UCSD-AML1 (cell line): ENCODE data around the gene CEP350.

Experiments used
- DNase-seq: peaks from one replicate; lab custom pipeline; 2025; ENCODE audit not compliant: unreplicated experiment; lab: John Stamatoyannopoulos, UW

The CEP350 gene

DNA sequence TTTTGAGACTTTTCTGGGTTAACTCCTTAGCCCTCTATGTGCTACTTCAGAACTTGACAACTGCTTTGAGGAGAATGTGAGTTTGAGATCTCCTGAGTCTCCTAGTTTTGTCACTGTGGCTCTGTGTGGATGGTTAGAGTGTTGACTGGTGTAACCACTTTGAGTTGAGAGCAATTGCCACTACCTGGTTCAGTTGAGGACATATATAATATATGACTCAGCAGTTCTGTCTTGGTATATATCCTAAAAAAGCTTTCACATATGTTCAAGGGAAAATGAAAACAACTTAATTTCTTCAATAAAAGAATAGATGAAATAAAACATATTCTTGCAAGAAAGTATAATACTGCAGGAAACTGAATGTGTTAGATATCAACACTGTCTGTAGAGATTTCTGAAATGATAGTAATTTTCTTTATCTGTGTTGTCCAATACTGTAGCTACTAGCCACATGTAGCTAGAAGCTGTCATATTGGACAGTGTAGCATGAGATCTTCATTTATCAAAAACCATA, 103.3 kb downstream of the CEP350 start:
- no peak for DNase-seq

DNA sequence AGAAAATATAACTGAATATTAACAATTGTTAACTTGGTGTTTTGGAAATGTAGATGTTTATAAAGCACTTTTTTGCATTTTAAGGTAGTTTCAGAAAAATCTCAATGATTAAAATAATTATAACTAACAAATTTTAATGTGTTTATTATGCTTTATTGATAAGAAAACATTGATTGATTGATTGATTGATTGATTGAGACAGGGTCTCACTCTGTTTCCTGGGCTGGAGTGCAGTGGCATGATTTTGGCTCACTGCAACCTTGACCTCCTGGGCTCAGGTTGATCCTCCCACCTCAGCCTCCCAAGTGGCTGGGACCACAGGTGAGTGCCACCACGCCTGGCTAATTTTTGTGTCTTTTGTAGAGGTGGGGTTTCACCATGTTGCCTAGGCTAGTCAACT, 106.4 kb downstream of the CEP350 start:
- DNase-seq = no peak

DNA sequence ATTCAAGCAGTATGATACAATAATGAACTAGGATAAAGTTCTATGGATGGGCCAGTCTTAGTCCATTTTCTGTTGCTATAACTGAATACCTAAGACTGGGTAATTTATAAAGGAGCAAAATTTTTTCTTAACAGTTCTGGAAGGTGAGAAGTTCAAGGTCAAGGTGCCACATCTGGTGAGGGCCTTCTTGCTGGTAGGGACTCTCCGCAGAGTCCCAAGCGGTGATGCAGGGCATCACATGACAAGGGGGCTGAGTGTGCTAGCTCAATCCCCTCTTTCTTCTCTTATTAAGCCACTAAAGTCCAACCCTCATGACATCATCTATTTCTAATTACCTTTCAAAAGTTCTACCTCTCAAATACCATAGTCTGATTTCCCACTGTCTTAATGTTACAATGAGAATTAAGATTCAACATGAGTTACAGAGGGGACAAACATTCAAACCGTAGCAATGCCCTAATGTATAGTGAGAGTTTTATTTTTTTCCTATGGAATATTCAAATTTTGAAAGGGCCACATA, 107.9 kb downstream of the CEP350 start:
- DNase-seq = no peak

DNA sequence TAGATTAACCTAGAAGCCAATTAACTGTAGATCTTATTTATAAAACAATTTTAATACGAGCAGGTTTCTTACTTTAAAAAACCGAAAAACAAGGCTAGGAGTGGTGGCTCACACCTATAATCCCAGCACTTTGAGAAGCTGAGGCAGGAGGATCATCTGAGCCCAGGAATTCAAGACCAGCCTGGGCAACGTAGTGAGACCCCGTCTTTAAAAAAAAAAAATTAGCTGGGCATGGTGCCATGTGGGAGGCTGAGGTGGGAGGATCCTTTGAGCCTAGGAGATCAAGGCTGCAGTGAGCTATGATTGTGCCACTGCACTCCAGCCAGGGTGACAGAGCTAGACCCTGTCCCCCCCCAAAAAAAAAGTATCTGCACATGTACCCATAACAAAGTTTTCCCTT, 110.8 kb downstream of the CEP350 start:
- no peak for DNase-seq

DNA sequence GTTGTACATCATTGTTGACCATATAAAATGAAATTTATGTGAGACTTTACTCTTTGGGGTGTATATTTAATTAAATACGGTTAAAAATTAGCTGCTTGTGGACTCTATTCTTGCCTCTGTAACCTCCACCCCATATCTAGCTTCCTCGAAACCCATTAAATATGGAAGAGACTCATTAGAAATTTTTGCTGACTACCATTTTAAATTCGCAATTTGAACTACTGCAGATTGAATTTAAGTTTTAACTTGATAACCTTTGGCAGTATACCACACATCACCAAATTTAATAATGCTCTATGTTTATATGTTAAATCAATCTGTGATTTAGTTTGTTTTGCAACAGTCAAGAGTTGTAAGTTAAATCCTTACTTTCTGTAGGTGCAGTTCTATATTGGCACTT, 111.5 kb downstream of the CEP350 start:
- no peak for DNase-seq

DNA sequence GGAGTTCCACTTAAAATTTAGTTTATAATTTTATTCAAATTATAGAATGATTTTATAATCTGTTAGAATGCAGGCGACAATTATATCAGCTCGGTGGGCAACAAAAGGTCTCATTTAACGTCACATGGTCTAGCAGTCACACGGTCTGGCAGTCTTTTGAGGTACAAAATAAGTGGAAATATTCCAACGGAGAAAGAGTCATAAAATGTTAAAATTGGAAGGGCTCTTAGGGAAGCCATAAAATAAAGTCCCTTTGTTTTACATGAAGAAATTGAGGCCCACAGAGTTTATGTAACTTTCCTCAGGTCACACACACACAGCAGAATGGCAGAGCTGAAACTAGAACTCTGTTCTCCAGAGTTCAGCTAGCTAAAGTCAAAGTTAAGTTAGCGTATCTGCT, 115.7 kb downstream of the CEP350 start:
- DNase-seq = no peak

DNA sequence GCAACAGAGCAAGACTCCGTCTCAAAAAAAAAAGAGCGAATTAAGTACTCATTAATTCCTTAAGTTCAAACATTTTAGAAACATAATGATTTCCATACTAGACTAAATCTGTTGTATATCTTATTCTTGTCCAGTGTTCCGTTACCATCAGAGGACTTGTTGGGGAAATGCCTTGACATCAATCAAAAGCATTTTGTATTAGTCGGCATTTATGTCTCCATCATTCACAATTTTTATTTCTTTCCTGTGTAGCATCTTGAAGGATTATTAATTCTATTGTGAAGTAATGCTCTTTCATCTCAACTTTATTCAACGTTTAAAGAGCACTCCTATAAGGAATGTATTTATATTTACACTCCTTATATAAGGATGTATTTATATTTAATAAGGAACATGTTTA, 117.1 kb downstream of the CEP350 start:
- no peak for DNase-seq

DNA sequence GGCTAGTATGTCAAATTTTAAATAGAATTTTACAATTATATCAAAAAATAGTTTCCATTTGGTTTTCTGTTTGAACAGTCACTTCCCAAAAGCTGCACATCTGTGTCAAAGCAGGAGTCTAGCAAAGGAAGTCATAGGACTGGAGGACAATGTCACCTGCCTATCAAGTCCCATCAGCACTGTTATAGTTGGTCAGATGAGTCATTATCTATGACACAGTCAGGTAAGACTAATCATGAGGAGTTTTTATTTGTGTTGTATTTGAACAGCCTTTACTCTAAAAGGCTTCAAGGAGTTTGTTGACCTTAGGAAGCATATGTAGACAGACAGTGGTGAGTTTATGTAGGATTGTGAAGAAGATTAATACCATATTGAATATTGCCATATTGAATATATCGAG, 125.8 kb downstream of the CEP350 start:
- no peak for DNase-seq

DNA sequence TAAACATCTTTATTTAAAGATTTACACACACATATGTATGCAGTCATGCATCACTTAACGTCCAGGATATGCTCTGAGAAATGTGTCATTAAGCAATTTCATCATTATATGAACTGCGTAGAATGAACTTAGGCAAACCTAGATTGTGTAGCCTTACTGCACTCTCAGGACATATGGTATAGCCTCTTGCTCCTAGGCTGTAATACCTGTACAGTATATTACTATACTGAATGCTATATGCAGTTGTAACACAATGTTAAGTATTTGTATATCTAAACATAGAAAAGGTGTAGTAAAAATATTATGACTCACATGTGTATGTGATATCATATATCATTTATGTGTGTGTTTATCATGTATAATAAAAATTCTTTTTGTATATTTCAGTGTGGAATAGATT, 126.9 kb downstream of the CEP350 start:
- DNase-seq = no peak

DNA sequence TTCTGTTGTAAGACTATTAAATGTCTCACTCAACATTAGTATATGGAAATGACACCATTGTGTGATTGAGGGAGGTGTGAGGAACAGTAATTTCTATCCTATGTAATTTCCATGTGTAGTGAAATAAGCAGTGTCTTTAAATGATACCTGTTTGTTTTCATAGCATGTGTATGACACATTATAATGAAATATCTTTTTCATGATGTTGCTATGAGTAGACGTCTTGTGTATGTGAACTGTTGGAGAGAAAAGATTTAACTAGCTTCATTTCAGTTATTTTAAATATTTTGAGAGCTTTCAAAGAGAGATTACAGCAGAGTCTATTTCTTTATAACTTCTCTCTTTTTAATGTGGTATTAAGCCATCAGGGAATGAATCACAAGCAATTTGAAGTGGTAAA, 128.6 kb downstream of the CEP350 start:
- no peak for DNase-seq

DNA sequence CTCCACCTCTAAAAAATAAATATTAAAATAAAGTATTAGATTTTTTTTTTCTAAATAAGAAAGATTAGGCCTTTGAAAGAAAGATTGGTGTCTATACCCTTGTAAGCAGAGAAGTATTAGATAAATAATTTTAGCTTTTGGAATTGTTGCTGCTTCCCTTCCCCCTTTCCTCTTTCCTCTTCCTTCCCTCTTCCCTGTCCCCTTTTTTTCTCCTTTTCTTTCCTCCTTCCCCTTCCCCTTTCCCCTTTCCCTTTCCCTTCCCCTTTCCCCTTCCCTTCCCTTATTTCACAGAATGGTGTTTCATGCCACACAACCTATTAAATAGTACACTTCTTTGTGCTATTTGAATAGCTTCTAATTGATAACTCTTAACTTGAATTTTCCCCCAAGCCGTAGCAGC, 130.3 kb downstream of the CEP350 start:
- DNase-seq = no peak

DNA sequence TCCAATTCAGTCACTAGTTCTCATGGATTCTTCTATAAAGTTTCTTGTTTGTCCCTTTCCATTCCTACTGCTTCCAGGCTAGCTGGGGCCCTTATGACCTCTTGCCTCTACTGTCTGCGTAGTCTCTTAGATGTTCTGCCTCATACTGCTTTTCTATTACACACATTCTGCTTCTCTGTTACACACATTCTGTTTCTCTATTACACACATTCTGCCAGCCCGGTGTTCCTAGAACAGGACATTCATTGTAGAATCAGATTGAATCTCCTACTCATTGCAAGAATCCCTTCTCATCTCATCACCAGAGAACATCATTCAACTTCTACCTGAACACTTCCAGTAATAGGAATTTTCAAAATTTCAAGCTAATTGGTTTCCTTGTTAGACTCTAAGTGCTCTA, 130.7 kb downstream of the CEP350 start:
- DNase-seq = no peak

DNA sequence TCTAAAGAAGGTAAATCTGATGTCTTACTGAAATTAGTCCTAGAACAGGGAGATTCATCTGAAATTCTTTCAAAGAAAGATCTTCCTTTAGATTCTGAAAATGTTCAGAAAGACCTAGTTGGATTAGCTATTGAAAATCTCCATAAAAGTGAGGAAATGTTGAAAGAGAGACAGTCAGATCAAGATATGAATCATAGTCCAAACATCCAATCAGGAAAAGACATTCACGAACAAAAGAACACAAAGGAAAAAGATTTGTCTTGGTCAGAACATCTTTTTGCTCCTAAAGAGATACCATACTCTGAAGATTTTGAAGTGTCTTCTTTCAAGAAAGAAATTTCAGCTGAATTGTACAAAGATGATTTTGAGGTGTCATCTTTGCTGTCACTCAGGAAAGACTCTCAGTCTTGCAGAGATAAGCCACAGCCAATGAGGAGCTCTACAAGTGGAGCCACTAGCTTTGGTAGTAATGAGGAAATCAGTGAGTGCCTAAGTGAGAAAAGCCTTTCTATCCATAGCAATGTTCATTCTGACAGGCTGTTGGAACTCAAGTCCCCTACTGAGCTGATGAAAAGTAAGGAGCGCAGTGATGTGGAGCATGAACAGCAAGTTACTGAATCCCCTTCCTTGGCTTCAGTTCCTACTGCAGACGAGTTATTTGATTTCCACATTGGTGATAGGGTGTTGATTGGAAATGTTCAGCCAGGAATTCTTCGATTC, 138.5 kb downstream of the CEP350 start:
- no peak for DNase-seq

DNA sequence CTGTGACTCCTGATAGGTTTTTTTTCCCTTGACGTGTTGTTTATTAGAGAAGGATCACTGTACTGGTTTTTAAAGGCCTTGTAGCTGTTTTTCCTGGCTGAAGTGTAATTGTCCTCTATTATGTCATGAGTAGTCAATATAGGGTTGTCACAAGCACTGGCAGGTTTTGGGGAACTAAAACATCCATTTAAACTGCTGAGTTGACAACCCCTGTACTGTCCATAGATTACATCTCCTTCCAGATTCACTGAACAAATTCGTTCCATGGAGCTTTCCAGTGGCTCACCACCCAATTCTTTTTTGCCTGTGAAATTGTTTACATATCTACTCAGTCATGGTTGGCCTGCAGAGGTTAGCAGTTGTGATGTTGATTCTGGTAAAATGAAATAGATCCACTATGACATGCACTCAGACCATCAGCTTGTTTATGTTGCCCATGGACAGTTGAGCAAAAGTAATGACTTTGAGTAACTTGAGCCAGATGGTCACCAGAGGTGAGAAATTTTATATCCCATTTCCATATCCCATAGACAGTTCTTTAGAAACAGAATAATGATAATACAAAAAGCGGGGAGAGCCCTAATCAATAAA, 140.2 kb downstream of the CEP350 start:
- no peak for DNase-seq

DNA sequence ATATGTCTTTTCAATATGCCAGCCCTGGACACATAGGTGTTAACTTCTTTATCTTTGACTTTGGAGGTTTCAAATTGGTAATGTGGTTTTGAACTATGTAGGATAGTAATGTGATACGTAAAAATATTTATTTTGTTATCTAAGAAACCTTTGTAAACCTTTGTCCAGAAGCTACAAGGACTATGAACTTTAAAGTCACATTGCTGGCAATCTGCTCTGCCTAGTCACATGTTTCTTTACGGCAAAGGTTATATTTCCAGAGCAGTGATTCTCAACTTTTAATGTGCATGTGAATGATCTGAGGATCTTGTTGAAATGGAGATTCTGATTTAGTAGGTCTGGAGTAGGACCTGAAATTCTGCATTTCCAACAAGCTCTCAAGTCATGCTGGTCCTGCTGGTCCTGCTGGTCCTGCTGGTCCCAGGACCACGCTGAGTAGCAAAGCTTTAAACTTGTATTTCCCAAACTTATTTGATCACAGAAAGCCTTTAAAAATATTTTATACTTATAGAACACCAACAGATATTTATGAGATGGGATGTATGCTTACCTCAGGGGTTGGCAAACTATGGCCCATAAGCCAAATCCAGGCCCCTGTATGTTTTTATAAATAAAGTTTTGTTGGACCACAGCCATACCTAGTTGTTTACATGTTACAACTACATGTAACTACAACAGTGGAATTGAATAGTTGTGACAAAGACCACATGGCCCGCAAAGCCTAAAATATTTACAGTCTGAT, 142.1 kb downstream of the CEP350 start:
- no peak for DNase-seq

DNA sequence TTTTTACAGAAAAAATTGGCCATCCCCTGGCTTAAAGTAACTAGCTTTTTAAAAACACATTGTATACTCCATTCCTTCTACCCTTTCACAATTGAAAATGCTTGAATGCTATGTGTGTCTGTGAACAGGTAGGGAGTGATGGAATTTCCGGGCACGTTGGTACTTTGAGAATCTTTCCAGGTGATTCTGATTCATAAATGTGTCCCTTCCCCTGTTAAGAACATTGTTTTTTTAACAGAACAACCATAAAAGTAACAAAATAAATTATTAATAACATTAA, 142.7 kb downstream of the CEP350 start:
- DNase-seq = no peak

DNA sequence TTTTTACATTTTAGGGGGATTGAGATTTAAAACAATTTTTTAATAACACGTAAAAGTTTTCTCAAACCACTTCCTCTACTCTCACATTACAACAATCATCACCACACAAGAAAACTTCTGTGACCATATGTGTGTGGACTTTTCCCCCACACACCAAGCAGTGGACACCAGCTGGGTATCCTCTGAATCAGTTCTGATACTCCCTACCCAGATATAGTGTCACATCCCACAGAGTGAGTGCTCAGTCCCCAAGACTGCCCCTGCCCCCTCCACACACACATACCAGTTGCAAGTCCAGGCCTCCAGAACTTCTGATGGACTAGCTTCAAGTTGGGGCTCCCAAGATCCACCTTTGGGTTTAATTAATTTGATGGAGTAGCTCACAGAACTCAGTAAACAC, 146.8 kb downstream of the CEP350 start:
- no peak for DNase-seq

DNA sequence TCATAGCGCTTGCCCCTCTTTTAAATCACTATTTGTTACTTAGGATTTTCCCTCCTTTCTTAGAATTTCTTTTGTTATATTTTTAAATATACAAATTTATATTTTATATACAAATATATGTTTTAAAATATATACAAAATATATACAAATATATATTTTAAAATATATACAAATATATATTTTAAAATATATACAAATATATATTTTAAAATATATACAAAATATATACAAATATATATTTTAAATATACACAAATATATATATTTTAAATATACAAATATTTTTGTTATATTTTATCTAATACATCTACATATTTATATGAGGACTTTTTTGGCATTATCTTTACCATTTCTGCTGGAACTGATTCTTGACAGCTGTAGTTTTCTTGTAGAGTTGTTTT, 149.2 kb downstream of the CEP350 start:
- no peak for DNase-seq

DNA sequence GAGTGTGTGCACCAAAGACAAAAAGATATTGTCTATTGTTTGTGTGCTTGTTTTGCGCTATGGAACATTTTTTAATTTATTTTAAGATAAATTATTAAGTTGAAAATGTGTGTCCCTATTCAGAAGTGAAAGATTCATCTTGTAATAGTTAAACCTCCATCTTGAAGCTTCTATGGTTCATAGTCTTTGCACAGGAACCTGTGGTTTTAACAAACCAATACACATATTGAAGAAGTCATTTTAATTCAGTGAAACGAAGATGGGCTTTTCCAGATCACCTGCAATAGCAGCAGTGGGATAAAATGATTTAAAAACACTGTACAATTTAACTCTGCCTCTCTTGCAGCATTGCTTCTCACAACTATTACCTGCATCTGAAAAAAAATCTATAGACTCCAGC, 157.5 kb downstream of the CEP350 start:
- DNase-seq = no peak

DNA sequence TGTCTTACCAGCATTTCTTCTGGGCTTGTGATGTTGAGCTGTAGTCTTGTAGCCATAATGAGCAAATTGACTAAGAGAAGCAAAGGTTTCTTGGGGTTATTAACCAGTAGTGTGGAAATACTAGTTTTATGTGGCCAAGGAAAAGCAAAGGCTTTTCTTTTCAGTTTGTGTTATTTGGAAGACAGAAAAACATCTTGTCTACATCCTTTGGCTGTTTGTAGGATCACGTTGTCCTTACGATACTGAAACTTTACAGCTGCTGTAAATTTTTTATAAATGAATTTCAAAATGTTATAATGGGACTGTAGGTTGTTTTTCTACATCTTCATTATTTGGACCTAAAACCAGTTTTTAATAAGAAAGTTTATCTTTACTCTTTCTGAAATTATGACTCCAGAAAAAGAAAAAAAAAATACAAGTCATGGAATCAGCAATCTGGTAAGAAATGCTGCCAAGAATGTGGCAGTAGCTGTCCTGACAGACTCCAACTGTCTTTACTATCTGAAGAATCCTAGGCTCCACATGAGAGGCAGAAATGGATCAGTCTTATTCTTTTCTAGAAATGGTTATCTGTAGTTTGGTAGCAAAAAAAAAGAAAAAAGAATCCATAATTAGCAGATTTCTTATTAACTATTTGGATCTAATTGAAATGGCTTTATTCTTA, 158.5 kb downstream of the CEP350 start:
- no peak for DNase-seq

DNA sequence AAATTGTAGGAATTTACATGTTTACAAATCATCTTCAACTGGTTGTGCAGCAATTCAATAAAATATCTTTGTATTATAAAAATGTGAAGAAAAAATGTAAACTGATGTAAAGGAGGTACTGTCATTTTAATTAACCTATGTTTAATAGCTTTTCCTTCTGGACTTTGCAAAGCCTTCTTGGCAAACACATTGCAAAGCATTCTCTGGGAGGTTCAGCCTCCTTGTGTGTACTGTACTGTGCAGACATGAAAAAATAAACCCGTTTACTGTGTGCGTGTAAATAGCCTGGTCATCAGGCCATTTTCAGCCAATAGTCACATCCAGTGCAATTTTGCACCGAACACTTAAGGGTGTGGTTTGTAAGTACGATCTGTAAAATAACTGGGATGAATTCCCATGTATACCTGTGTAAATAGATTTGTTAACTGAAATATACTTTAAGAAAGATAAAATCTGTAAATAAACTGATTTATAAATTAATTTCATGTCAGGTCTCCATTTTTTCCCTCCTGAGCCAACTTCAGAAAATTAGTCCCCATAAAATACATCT, 159.9 kb downstream of the CEP350 start:
- no peak for DNase-seq
